CD4-positive, alpha-beta T cell treated with Interleukin-2 at 100 ng/mL for 4 hours (primary cell): ENCODE measurements around the gene DLK2.
"Not testable (repeated sequence)": the region's sequence is repeated elsewhere in the genome, so short reads cannot be mapped to it uniquely, and the experiment has no call there.

Experiments used
- DNase-seq: peaks from one replicate; pipeline ENCODE4 v3.0.0-alpha.2; 2020; ENCODE audit warnings: low spot score

The DLK2 gene, protein sequence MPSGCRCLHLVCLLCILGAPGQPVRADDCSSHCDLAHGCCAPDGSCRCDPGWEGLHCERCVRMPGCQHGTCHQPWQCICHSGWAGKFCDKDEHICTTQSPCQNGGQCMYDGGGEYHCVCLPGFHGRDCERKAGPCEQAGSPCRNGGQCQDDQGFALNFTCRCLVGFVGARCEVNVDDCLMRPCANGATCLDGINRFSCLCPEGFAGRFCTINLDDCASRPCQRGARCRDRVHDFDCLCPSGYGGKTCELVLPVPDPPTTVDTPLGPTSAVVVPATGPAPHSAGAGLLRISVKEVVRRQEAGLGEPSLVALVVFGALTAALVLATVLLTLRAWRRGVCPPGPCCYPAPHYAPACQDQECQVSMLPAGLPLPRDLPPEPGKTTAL

DNA sequence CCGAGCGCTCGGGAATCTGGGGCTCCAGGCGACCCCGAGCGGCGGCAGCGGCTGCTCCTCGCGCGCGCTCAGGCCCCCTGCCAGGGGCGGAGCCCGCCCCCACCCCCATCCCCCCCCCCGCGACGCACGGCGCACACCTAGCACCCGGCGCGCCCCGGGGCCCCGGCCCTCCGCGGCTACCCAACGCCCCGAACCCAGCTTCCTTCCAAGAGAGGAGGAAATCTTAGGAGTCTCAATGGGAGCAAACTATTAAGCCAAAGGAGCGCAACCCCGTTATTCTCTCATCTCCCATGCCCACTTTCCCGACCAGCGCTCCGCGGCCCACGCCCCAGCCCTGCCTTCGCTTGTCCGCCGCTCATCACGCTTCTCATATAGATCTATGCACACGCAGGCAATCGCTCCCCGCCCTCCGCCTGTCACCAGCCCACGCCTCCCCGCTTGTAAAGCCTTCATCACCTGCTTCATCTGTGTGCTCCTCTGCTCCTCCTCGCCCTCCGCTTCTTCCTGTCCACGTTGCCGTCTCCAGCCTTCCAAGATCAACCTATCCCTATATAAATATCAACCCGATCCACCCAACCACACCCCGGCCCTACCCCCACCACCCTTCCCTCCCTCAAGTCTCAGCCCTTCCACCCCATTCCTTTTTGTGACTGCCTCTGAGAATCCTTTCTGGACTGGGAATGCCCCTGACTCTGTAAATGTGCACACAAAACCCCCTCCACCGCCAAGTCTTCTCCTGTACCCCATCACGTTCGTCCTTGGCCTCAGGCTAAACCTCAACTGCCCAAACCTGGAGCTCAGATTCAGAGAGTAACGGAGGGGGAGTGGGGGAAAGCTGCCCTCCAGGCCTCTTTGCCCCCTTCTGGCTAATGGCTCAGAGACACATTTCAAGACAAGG, at the start of gene DLK2:
TSS of gene DLK2 (minus strand) at position 18 of the 898 bp plus-strand sequence. CDS start 723 bp downstream, outside the sequence.
- DNase-seq = peak; percentile 57

DNA sequence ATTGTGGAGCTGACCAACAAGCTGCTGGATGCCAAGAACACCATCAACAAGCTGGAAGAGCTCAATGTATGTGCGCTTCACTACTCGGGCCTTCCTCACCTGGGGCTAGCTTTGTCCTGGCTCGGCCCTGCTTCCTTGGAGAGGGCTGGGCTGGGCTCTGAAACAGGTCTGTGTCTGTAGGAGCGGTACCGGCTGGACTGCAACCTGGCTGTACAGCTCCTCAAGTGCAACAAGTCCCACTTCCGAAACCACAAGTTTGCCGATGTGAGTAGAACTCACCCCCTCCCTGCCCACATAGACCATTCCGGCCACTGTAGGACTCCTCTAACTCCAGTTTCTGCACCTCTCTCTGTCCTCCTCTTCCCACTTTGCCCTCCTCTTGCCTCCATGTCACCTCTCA, 48.1 kb upstream of the DLK2 start:
- no peak for DNase-seq

DNA sequence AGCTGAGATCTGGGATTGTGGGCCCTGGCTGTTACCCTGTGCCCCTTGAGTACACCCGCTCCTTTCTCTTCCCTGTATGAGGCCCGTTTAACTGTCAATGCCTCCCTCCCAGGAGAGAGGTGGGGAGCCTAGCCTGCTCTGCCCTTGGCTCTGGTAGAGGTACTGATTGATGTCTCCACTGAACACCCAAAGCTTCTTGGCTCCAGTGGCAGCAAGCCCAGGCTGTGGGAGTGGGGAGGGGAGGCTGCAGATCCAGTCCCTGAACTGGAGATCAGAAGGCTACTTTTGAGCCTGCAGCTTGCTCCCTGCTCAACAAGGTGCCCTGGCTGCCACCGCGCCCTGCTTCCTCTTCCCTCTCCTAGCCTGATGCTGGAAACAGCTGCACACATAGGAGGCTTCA, 47.3 kb upstream of the DLK2 start:
- DNase-seq = no peak

DNA sequence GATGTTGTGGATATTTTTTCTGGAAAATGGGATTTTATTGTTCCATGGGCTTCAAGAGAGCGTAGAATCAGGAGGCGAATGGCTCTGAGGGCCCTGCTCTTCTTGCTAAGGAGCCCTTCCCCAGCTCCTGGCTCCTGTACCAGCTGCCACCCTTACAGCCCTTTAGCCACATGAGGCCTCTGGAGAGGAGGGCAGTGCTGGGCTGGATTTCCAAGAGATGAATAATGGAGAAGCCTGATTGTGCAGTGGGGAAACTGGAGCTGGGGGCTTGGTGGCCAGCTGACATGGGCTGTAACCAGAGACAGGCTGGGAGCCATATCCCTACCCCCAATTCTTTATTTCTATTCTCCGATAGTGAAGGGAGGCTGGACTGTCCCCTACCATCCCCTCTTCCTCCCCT, 45.6 kb upstream of the DLK2 start:
- no peak for DNase-seq

DNA sequence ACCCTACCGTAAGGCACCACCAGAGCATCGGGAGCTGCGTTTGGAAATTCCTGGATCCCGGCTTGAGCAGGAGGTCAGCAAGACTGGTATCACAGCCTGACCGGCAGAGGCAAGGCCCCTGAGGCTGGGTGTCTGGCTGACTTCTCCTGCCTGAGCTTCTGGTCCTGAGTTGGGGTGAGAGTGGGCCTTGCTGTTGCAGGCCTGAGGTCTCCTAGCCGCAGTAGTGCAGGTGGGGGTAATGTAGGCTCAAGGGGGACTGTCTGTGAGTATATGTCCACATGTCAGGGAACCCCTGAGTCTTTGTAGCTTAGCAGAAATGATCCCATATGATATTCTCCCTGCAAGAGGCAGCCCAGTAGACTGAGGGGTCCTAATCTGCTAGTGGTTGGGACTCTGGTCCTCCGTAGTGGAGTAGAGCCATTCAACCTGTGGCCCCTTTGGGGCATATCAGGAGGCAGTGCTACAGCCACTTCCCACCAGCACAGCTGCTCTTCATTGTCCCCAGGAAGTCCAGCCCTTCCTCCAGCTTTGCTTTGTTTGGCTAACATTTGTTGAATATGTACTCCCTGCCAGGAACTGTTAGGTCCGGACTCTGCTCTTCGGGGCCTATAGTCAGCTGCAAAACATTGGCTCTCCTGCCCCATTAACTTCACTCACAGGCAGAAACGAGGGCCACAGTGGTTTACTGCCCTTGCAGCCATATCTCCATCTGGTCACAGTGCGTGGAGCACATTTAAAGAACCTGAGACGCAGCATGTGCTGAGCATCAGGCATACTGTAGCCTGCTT, 43.9 kb upstream of the DLK2 start:
- no peak for DNase-seq

DNA sequence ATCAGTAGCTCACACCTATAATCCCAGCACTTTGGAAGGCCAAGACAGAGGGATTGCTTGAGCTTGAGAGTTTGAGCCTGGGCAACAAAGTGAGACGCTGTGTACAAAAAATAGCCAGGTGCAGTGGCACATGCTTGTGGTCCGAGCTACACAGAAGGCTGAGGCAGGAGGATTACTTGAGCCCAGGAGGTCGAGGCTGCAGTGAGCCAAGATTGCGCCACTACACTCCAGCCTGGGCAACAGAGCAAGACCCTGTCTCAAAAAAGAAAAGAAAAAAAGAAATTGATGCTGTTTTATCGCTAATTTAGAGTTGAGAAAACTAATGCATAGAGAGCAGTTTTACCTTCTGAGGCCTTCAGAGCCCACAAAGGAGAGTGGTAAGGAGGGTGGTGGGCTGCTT, 42.9 kb upstream of the DLK2 start:
- DNase-seq = not testable (repeated sequence)

DNA sequence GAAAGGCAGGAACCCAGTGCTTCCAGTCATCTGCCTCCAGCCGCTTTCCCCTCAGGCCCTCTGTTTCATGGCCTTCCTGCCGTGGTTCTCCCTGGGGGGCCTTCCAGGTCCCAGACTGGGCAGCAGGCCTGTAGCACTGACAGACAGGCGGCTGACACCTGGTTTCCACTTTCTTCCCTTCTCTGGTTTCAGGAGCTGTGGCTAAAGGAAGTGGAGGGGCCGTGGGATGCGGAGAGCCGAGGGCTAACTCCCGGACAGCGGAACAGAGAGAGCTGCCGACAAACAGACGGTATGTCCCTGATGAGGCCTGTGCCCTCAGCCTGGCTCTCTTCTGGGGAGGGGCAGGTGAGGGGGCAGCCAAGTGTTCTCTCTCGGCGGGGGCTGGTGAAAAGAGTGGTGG, 42.3 kb upstream of the DLK2 start:
- DNase-seq = no peak

DNA sequence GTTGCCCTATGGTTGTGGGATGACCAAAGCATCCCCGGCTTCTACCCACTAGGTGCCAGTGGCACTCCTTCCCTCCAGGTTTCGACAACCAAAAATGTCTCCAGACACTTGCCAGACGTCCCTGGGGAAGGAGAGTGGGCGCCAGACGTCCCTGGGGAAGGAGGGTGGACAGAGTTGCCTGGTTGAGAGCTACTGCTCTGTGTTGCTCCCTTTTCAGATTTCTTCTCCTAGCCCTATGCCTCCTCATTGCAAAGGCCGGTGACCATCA, 41.7 kb upstream of the DLK2 start:
- no peak for DNase-seq

DNA sequence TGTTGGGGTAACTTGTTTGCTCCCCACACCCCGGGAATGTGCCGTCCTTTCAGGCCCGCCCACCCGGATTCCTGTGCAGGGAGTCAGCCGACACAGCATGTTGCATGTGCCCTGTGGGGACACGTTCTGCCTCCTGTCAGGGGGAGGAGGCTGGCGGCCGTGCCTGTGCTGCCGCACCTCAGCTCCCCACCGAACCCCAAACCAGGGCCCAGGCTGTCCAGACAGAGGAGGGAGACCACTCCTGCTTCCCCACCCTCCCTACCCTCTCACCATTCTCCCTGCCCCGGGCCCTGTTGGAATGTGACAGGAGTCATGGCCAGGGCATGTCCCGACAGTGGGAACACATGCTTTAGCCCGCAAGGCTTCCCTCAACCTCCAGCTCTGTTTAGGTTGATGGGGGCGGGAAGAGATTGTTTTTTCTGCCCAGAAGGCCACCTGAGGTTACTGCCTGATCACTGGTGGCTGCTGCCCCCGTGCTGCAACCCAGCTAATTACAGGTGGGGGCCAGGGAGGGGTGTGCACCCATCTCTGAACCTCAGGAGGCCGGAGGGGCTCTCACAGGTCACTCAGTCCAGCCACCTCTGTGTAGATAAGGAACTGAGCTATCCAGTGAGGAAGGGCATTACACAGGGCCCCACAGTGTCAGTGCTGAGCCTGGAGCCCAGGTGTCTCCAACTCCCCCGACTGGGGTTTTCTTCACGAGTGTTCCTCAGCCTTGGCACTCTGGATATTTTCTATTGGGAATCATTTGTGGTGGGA, 41.2 kb upstream of the DLK2 start:
- DNase-seq = peak; percentile 18

DNA sequence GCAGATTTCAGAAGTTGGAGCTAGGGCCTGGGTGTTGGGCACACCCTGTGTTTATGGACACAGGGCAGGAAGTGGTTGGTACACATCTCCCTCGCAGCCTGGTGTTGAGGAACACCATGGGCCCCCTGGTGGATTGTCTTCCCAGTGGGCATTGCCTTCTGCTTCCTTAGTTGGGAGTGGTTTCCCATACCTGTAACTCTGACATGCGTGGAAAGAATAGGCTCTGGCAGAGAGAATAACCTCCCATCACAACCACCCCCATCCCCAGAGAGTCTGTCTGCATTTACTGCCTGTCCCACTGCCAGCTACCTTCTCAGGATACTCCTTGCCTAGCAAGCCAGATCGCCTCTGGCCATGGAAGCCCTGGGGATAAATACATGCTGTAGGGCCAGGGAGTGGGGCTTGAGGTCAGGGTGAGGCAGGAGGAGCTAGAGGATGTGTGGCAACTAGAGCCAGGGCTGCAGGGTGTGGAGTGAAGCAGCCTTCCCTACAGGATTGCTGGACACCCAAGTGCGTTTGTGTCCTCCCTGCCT, 40.1 kb upstream of the DLK2 start:
- DNase-seq = peak; percentile 18

DNA sequence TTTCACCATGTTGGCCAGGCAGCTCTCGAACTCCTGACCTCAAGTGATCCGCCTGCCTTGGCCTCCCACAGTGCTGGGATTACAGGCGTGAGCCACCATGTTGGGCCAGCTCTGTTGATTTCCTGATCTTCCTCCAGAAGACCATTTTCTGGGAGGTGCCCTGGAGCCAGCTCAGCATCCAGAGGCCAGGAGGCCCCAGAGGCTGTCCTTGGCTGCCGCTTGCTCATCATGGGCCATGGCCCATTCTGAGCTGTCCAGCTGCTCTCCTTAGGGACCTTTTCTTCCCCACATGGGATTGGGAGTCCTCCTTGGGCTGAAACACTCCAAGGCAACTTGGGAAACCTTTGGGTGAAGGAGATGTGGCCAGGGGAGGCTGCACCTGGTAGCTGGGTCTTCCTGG, 39.4 kb upstream of the DLK2 start:
- no peak for DNase-seq

DNA sequence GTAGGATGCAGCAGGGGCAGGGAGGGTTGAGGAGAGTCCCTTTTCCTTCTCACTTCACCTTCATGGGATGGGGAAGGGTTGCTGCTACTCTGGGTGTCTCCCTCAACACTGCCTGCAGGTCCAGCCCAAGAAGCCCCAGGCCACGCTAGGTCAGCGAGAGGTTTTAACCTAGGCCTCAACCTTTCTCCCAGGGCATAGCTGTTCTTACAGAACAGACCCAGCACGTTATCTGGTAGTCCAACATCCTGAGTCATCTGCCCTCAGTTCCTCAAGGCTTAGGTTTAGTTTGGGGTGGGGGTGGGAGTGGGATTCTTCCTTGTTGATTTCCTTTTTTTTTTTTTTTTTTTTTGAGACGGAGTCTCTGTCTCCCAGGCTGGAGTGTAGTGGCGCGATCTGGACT, 39.0 kb upstream of the DLK2 start:
- no peak for DNase-seq

DNA sequence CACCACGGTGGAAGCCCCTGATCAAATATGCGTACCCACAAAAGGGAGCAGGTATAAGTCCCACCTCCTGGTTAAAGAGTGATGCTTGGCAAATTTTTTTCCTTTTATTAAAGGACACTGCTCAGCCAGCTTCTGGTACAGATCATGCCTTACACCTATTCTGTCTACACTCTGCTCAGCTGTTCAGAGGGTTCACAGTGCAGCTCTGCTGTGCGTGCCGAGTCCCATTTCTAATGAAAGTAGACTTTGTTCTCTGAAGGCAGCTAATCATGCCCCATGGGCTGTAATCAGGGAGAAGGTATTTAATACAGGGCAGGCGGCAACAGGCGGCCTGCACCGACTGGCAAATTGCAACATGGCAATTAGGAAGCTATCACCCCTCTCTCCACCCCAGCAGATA, 38.5 kb upstream of the DLK2 start:
- DNase-seq = no peak

DNA sequence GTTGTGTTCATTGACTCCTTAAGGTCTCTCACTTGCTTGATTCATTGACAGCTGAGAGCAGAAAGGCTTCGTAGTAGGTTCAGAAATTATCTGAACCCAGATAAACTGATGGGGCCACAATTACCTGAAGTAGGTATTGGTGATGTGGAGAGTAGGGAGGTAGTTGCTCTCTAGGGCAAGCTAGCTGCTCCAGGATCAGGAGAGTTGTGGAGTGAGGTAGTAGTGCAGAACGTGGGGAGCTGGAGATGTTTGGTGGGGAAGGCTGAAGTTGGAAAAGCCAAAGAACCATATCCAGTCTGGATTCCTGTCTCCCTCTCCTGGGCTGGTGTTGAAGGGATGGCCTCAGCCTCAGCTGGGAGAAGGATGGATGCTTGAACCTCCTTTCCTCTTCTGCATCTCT, 37.9 kb upstream of the DLK2 start:
- no peak for DNase-seq

DNA sequence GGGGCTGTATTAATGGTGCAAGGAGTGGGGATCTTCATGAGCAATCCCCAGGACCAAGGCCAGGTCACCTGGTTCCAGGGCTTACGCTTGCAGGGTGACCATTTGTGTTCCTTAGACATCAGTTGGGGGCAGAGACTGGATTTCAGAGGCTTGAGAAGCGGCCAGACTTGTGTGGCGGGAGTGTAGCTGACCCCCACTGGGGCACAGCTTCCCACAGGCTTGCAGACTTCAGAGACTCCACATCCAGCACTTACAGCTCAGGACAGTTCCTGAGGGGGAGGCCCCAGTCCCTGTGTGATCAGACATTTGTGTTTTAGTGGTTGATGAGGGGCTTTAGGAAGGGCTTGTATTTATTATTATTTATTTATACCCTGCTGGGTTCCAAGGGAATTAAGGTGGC, 37.3 kb upstream of the DLK2 start:
- DNase-seq = no peak

DNA sequence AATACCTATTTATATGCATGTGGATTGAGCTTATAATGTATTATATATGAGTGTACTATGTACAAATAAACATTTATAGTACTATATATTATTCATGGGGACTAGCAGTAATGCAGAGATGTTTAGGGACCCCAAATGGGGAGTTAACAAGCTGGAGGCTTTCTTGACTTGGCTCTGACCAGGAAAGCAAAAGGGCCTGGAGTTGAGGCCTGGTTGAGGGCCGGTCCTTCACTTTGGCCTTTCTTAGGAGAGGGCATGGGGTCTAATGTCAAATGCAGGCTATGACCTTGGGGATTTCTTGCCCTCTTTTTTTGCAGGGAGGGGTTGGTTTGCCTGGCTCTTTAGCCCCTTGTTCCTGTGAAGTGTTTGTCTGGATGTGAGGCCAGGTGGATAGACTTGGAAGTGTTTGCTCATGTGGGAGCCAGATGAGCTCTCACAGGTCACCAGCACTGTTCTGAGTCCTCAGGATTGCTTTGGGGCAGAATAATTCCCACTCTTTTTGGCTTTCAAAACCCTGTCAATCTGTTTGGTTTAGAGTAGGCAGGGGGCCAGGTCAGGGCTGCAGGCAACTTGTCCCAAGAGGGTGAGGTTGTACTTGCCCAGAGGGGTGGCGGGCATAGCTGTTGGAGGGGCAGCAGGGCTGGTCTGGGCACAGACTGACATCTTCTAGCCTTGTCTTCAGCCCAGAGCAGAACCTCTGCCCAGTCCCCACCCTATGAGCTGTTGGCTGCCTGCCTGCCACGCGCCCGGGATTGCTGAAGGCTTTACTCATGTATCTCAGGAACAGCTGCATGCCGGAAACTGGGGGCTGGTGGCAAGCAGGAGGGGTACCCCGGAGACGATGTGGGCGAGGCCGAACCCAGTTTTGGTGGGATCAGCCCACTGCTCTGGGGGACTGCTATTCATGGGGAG, 36.7 kb upstream of the DLK2 start:
- no peak for DNase-seq

DNA sequence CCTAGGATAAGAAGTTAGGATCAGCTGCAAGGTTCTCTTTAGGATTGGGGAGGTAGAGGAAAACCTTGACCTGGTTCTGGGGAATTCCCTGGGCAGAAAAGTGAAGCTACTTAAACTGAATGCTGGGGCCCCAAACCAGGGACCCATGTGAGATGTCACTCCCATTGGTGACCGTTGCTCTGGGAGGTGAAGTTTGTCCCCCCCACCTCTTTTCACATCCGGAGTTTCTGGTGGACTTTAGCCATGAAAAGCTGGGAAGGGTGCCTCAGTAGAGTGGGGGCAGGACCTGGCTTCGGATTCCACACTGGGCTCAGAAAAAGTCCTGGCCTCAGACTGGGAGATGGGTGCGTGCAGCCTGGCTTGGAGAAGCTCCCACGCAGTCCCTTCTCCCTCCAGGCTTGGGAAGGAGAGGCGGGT, 35.2 kb upstream of the DLK2 start:
- DNase-seq = no peak

DNA sequence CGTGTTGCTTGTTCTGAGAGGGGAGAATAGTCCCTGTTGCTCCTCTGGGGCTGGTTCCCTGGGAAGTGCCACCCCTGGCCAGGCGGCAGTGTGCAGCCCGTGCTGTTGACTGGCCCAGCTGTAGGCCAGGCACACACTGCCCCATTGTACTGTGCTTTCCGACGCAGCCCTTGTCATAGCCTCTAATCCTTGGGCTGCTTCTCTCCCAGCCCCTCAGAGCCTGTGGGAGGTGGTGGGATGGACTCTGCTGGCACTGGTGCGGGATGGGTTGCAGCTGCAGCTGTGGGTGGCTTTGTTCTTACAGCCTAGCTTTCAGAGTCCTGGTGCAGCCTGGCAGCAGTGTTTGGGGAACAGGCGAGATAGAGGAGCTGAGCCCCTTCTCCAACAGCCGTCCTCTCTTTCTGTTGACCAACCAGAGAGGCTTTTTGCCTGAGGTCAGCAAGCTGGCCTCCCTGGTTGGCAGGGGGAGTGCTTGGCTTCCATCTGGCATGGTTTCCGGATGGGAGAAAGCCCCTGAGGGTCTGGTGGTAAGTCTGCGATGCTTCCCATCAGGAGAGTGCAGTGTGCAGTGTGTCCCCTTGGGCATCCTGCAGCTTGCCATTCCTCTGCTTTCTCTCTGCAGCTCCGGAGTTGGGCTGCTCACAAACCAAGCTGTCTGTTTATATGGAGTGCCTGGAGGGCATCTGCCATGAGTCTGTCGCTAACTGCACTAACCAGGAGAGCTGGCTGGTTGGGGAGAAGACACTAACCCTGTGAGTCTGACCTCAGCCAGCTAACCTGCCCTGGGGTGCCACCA, 34.1 kb upstream of the DLK2 start:
- DNase-seq = no peak

DNA sequence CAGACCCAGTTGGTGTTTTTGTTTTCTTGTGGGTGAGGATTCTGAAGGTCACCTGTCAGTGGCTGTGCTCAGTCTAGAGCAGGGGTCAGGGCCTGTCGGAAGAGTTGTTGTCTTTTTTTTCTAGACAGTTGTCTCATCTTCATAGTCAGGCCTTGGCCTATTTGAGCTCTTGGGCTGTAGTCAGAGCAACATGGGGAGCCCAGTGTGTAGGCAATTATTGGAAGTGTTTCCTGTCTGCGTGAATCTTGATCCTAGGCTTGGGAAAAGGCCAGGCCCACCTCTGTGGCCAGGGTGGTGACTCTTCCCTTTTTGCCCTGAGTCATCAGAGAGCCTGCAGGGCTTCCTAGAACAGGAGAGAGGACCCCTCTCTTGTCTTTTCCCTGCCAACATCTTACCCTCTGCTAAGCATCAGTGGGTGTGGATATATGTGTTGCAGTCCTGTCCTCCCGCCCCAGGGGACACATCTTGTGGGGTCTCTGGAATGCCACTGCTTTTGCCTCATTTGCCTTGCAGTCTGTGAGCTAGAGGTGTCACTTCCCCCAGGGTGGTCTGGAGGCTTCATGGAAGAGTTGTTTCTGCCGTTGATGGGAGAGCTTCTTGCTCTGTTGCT, 33.4 kb upstream of the DLK2 start:
- DNase-seq = no peak
